GM12878 (cell line): ENCODE data around the gene NTM.

Source experiments
- MXI1 ChIP-seq: fragments of 150-350 bp; IDR thresholded peaks from 2 replicates; pipeline ENCODE4 v1.6.1; 2011; ENCODE audit warnings: low read depth, mild to moderate bottlenecking, inconsistent platforms, low read length, improper control_type of control experiment
- POLR2AphosphoS2 ChIP-seq: IDR thresholded peaks from 2 replicates; pipeline ENCODE4 v1.6.1; 2011; ENCODE audit warnings: low read depth, mild to moderate bottlenecking, low read length, improper control_type of control experiment, moderate library complexity

DNA sequence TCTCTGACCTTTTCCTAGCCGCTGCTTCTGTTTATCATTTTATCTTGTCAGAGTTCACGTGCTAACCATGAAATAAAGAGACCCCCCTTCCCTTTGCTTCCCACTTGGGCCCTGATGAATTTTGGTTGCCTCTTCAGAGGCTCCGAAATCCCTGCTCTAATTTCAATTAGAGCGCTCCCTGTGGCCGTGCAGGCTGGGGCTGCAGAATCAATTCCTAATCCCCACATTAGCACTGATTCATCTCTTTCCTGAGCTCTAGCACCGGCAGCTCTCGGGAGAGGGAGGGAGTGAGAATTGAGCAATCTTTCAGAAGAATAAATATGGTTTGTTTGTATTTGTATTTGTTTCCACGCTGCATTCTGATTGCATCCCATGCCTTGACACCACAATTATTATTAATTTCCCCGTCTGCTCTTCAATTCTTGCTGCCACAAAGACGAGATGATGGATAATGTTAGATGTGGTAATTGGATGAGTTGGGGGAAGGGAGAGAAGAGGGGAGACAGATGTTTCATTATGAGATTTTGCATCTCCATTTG, 76.9 kb downstream of the NTM start:
- TF ChIP-seq MXI1 (no peak), POLR2AphosphoS2 (no peak)
